ENCODE measurements around the gene PXDC1.

DNA sequence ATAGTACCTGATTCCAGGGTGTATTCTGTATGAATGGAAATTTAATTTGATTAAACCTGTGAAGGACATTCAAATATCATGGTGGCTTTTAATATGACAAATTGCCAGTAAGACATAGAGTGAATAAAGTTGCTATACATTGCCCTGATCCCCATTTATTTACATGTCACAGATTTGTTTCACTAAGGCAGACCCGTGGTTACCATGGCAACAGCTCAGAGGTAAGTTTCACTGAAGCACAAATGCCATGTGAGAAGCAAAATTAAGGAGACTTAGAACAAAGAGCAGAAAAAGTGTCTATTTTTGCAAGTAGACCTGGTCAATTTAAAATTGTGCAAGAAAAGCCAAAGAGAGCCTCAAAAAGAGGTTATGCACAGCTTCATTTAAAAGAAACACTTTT lies 63.7 kb downstream of the PXDC1 start:
- TF ChIP-seq, protein P1, sequence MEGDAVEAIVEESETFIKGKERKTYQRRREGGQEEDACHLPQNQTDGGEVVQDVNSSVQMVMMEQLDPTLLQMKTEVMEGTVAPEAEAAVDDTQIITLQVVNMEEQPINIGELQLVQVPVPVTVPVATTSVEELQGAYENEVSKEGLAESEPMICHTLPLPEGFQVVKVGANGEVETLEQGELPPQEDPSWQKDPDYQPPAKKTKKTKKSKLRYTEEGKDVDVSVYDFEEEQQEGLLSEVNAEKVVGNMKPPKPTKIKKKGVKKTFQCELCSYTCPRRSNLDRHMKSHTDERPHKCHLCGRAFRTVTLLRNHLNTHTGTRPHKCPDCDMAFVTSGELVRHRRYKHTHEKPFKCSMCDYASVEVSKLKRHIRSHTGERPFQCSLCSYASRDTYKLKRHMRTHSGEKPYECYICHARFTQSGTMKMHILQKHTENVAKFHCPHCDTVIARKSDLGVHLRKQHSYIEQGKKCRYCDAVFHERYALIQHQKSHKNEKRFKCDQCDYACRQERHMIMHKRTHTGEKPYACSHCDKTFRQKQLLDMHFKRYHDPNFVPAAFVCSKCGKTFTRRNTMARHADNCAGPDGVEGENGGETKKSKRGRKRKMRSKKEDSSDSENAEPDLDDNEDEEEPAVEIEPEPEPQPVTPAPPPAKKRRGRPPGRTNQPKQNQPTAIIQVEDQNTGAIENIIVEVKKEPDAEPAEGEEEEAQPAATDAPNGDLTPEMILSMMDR (IDR thresholded peaks at IDR 0.05; ENCODE audit: low read depth, low read length) = no peak
- TF ChIP-seq POLR2A (IDR thresholded peaks at IDR 0.05; ENCODE audit: extremely low read depth, insufficient read length) = no peak
- TF ChIP-seq, protein P2, sequence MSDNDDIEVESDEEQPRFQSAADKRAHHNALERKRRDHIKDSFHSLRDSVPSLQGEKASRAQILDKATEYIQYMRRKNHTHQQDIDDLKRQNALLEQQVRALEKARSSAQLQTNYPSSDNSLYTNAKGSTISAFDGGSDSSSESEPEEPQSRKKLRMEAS (IDR thresholded peaks at IDR 0.05; ENCODE audit: low read depth, low read length) = no peak
- TF ChIP-seq MYC (IDR thresholded peaks at IDR 0.05; ENCODE audit: low read depth, low read length) = no peak

Measured in NB4 (cell line).